Testis (tissue), 3 donors: ENCODE results near the gene AP1M2. TPM values are rescaled to one million over a fixed set of nuclear protein-coding genes. Genes with fewer than 3 reads are reported as not detected.

Source experiments
- DNase-seq: peaks from one replicate; pipeline ENCODE4 v3.0.0-alpha.2; 2019
- H3K27ac ChIP-seq, 2 donors: fragments of 200-600 bp; sonication (generic); one replicate each; pipeline ENCODE4 v1.5.1; 2019
- H3K27me3 ChIP-seq: fragments of 200-600 bp; sonication (generic); one replicate; pipeline ENCODE4 v1.5.1; 2019
- H3K36me3 ChIP-seq: fragments of 200-600 bp; sonication (generic); one replicate; pipeline ENCODE4 v1.5.1; 2017; ENCODE audit warnings: low read depth; ENCODE audit errors: missing control alignments
- H3K4me1 ChIP-seq: fragments of 200-600 bp; sonication (generic); one replicate; pipeline ENCODE4 v1.5.1; 2019
- H3K4me3 ChIP-seq, 2 donors: fragments of 200-600 bp; sonication (generic); one replicate each; pipeline ENCODE4 v1.5.1; 2017 to 2019
- H3K9me3 ChIP-seq: fragments of 200-600 bp; sonication (generic); one replicate; pipeline ENCODE4 v1.5.1; 2017
- POLR2A ChIP-seq: fragments of 450-650 bp; IDR thresholded peaks from one replicate; pipeline ENCODE4 v1.6.1; 2017; ENCODE audit warnings: antibody characterized with exemption, mild to moderate bottlenecking, moderate library complexity
- WGBS, 2 donors: methylation state at CpG; one replicate each; pipeline ENCODE4 v1.1.5; 2018; 5-methylcytosine and 5-hydroxymethylcytosine counted together
- intact Hi-C: fragments of 100-400 bp; cut with DNase I; formaldehyde crosslinking; loops from one replicate; pipeline ENCODE4 v1.15.1; 2023; ENCODE audit warnings: low total_unique reads
- microRNA counts, 2 donors: library from miRNA; unstranded; fragments of <30 nt; microRNA quantifications; one replicate each; lab custom pipeline; 2016
- microRNA-seq, 2 donors: library from miRNA; unstranded; fragments of <30 nt; microRNA quantifications; one replicate each; pipeline ENCODE4, GENCODE V29; 2016; ENCODE audit warnings: borderline number of aligned reads in 2 of 2, borderline replicate concordance in 1 of 2
- polyA plus RNA-seq: library from polyadenylated mRNA; stranded (reverse); fragments of 350-450 nt; fragmentation: Illumina TruSeq; extraction: RNeasy Lipid Tissue Mini Kit (QIAGEN cat#74804); gene quantifications from one replicate; pipeline ENCODE4 v1.2.3, GENCODE V29; 2014; ENCODE audit warnings: low read depth, low replicate concordance; ENCODE audit not compliant: insufficient read depth
- small RNA-seq, 2 donors: library from RNA; depleted of rRNA; stranded (forward); fragments of <200 nt; gene quantifications; one replicate each; pipeline ENCODE3, GENCODE V24; 2016
- total RNA-seq, 2 donors: library from RNA; depleted of rRNA; stranded (reverse); fragments of >200 nt; gene quantifications; one replicate each; pipeline ENCODE4 v1.2.3, GENCODE V29; 2016
- TF ChIP-seq, protein P1 (sequence below), 3 experiments: fragments of 450-650 bp in 2 of 3; fragments of 200-600 bp in 1 of 3; sonication (generic) in 1 of 3; IDR thresholded peaks; one replicate each; pipeline ENCODE4 v1.5.1; 2016 to 2019; ENCODE audit warnings: antibody characterized with exemption in 3 of 3, mild to moderate bottlenecking in 2 of 3, moderate library complexity in 1 of 3

AP1M2 gene
- total and polyA plus RNA-seq, 3 donors from 2014 or later = 6.9 to 23.3 (median 7.7) TPM

DNA sequence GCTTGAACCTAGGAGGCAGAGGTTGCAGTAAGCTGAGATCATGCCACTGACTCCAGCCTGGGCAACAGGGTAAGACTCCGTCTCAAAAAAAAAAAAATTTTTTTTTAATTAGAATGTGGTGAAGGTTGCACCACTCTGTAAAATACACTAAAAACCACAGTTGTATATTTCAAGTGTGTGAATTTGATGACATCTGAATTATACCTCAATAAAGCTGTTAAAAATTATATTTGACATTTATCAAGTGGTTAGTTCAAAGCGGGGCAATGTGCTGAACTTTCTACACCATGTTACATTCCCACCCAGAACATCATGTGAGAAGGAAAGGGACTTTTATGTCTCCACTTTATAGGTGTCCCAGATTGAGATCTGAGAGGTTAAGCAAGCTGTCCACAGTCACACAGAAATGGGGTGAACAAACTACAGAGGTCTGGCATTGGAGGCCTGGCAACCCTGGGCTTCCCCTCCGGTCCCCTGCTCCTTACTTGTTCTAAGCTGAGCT is 63.9 kb downstream of the AP1M2 start:
- Histone ChIP-seq H3K4me3 (no peak overlapping the region), H3K4me1 (peaks cover 6% of the 10 kb centered on the region), H3K36me3 (no peaks in the 10 kb centered on the region), H3K27ac (no peak overlapping the region), H3K27me3 (no peaks in the 10 kb centered on the region), H3K9me3 (no peaks in the 10 kb centered on the region)
- TF ChIP-seq, protein P1, sequence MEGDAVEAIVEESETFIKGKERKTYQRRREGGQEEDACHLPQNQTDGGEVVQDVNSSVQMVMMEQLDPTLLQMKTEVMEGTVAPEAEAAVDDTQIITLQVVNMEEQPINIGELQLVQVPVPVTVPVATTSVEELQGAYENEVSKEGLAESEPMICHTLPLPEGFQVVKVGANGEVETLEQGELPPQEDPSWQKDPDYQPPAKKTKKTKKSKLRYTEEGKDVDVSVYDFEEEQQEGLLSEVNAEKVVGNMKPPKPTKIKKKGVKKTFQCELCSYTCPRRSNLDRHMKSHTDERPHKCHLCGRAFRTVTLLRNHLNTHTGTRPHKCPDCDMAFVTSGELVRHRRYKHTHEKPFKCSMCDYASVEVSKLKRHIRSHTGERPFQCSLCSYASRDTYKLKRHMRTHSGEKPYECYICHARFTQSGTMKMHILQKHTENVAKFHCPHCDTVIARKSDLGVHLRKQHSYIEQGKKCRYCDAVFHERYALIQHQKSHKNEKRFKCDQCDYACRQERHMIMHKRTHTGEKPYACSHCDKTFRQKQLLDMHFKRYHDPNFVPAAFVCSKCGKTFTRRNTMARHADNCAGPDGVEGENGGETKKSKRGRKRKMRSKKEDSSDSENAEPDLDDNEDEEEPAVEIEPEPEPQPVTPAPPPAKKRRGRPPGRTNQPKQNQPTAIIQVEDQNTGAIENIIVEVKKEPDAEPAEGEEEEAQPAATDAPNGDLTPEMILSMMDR (IDR thresholded peaks at IDR 0.05) = no peak
- no peak for TF ChIP-seq POLR2A
- DNase-seq = no peak
- 80 to 89% methylated on average over 3 of the region's 3 CpGs for WGBS, 2 donors
- intact Hi-C loops = no loop called here

MicroRNA genes within 50 kb of the gene (microRNA counts, 767-probe panel; counts per million panel counts)
- 0 to 152 counts per million in 2 donors for microRNA hsa-miR-1238 (lab: Ali Mortazavi, UCI)

Small RNAs within 50 kb of the gene (microRNA-seq; reads per million reads assigned to microRNA genes)
- 0 reads per million in 2 donors for gene MIR1238

Small RNAs within 50 kb of the gene (small RNA-seq; reads per million reads assigned to genes)
- gene MIR1238 (0 reads per million in 2 donors), gene RNU7-140P (0 reads per million in 2 donors)

Other genes with a start within 250 kb of the AP1M2 start
- gene ICAM3, start 247.7 kb downstream of the AP1M2 start, total RNA-seq = 1 to 10 TPM; 2.4 to 2.8 TPM
- 6.3 TPM for gene ICAM3, start 247.7 kb downstream of the AP1M2 start, polyA plus RNA-seq
- 100 to 1,000 TPM; 112 to 113 TPM for gene TYK2, start 206.7 kb downstream of the AP1M2 start, total RNA-seq
- 47.6 TPM for gene TYK2, start 206.7 kb downstream of the AP1M2 start, polyA plus RNA-seq
- gene CDC37, start 183.8 kb downstream of the AP1M2 start, total RNA-seq = 100 to 1,000 TPM; 160 to 210 TPM
- 170 TPM for gene CDC37, start 183.8 kb downstream of the AP1M2 start, polyA plus RNA-seq
- gene PDE4A, start 166.8 kb downstream of the AP1M2 start, total RNA-seq = 10 to 100 TPM; 20.1 to 35.0 TPM
- gene PDE4A, start 166.8 kb downstream of the AP1M2 start, polyA plus RNA-seq = 35.4 TPM
- 10 to 100 TPM; 40.7 to 61.0 TPM for gene KEAP1, start 84.0 kb downstream of the AP1M2 start, total RNA-seq
- 54.1 TPM for gene KEAP1, start 84.0 kb downstream of the AP1M2 start, polyA plus RNA-seq
- gene S1PR5, start 69.9 kb downstream of the AP1M2 start, total RNA-seq = under 1 TPM; 0.12 to 0.31 TPM
- gene S1PR5, start 69.9 kb downstream of the AP1M2 start, polyA plus RNA-seq = 0.61 TPM
- 10 to 100 TPM; 80.5 to 97.1 TPM for gene ATG4D, start 43.4 kb downstream of the AP1M2 start, total RNA-seq
- gene ATG4D, start 43.4 kb downstream of the AP1M2 start, polyA plus RNA-seq = 167 TPM
- 10 to 100 TPM; 33.7 to 34.6 TPM for gene KRI1, start 21.3 kb downstream of the AP1M2 start, total RNA-seq
- 48.3 TPM for gene KRI1, start 21.3 kb downstream of the AP1M2 start, polyA plus RNA-seq
- 10 to 100 TPM; 30.6 to 37.2 TPM for gene CDKN2D, start 18.3 kb downstream of the AP1M2 start, total RNA-seq
- gene CDKN2D, start 18.3 kb downstream of the AP1M2 start, polyA plus RNA-seq = 57.7 TPM
- gene SLC44A2, start 38.2 kb upstream of the AP1M2 start, total RNA-seq = 100 to 1,000 TPM; 360 to 463 TPM
- gene SLC44A2, start 38.2 kb upstream of the AP1M2 start, polyA plus RNA-seq = 268 TPM
- 100 to 1,000 TPM; 246 to 253 TPM for gene ILF3, start 67.0 kb upstream of the AP1M2 start, total RNA-seq
- gene ILF3, start 67.0 kb upstream of the AP1M2 start, polyA plus RNA-seq = 263 TPM
- 10 to 100 TPM; 44.3 to 44.6 TPM for gene QTRT1, start 114.1 kb upstream of the AP1M2 start, total RNA-seq
- gene QTRT1, start 114.1 kb upstream of the AP1M2 start, polyA plus RNA-seq = 27.8 TPM
- gene DNM2, start 130.8 kb upstream of the AP1M2 start, total RNA-seq = 100 to 1,000 TPM; 226 to 274 TPM
- 166 TPM for gene DNM2, start 130.8 kb upstream of the AP1M2 start, polyA plus RNA-seq
- gene TMED1, start 248.9 kb upstream of the AP1M2 start, total RNA-seq = 10 to 100 TPM; 34.0 to 59.3 TPM
- 30.2 TPM for gene TMED1, start 248.9 kb upstream of the AP1M2 start, polyA plus RNA-seq